Suprapubic skin (tissue), 3 donors: Measurements from ENCODE around the gene SLC9A5.

Source experiments
- CTCF ChIP-seq, 2 donors: fragments of 200-600 bp in 1 of 2; fragments of 450-650 bp in 1 of 2; sonication (generic) in 1 of 2; IDR thresholded peaks; one replicate each; pipeline ENCODE4 v1.5.1; 2016 to 2019; ENCODE audit warnings: antibody characterized with exemption in 2 of 2, mild to moderate bottlenecking in 1 of 2, moderate library complexity in 1 of 2
- POLR2A ChIP-seq, 2 donors: fragments of 450-650 bp; IDR thresholded peaks; one replicate each; pipeline ENCODE4 v1.6.1; 2017; ENCODE audit warnings: antibody characterized with exemption in 2 of 2, mild to moderate bottlenecking in 2 of 2, moderate library complexity in 2 of 2

- TF ChIP-seq CTCF (IDR thresholded peaks at IDR 0.05), result no peak
- TF ChIP-seq POLR2A (IDR thresholded peaks at IDR 0.05), result no peak
Observed at GRCh38 chr16:67271446-67271845, 22.7 kb downstream of the SLC9A5 start.
